Globus pallidus (tissue), 1 donor: ENCODE measurements around the gene TCAP.
"Not testable (repeated sequence)": the region's sequence is repeated elsewhere in the genome, so short reads cannot be mapped to it uniquely, and the experiment has no call there.

Experiments used
- DNase-seq: peaks from one replicate; pipeline ENCODE4 v3.0.0-alpha.2; 2015; ENCODE audit warnings: low spot score

The TCAP gene

GRCh38 chr17:39684369-39685192 is 19.4 kb downstream of the TCAP start:
- no peak for DNase-seq

GRCh38 chr17:39687101-39687545 is 22.0 kb downstream of the TCAP start:
- DNase-seq: no peak

GRCh38 chr17:39687546-39688474 is 22.7 kb downstream of the TCAP start, which contains the start of gene PGAP3:
Gene PGAP3, minus strand, starts transcription at chr17:39688057. Its CDS starts 43 bp downstream, at chr17:39688014.
- peak; percentile 79 for DNase-seq

- DNase-seq: no peak
Observed at GRCh38 chr17:39688475-39688835, 23.3 kb downstream of the TCAP start.

GRCh38 chr17:39688945-39689344 is 23.8 kb downstream of the TCAP start:
- no peak for DNase-seq

GRCh38 chr17:39694593-39694992 is 29.4 kb downstream of the TCAP start:
- no peak for DNase-seq

- no peak for DNase-seq
Observed at GRCh38 chr17:39695089-39695474, 29.9 kb downstream of the TCAP start.

GRCh38 chr17:39696731-39697130 is 31.6 kb downstream of the TCAP start:
- no peak for DNase-seq

GRCh38 chr17:39697961-39698360 is 32.8 kb downstream of the TCAP start:
- DNase-seq: no peak

- DNase-seq: not testable (repeated sequence)
Observed at GRCh38 chr17:39699157-39699817, 34.1 kb downstream of the TCAP start.

GRCh38 chr17:39699818-39700147 is 34.6 kb downstream of the TCAP start, which contains the start of gene ERBB2:
Gene ERBB2, plus strand, starts transcription at chr17:39700064. Its CDS starts 175 bp downstream, at chr17:39700239.
- no peak for DNase-seq

GRCh38 chr17:39700148-39700987 is 35.2 kb downstream of the TCAP start:
- DNase-seq: no peak

GRCh38 chr17:39701012-39701783 is 36.0 kb downstream of the TCAP start:
- DNase-seq: no peak

- no peak for DNase-seq
Observed at GRCh38 chr17:39701784-39702422, 36.8 kb downstream of the TCAP start.

GRCh38 chr17:39702901-39703893 is 38.0 kb downstream of the TCAP start:
- no peak for DNase-seq

GRCh38 chr17:39703913-39704312 is 38.8 kb downstream of the TCAP start:
- no peak for DNase-seq

- DNase-seq: no peak
Observed at GRCh38 chr17:39704821-39705551, 39.8 kb downstream of the TCAP start.

GRCh38 chr17:39705786-39706348 is 40.7 kb downstream of the TCAP start:
- no peak for DNase-seq
